KMS-11 (cell line): ENCODE measurements around the gene CACNA1G.

ENCODE experiments used
- H2AFZ ChIP-seq: fragments of 200-600 bp; sonication (generic); 2 replicates; pipeline ENCODE4 v1.6.1; 2016; ENCODE audit warnings: antibody characterized with exemption, mixed run types, low read depth
- H3K27ac ChIP-seq: fragments of 200-600 bp; sonication (generic); 2 replicates; pipeline ENCODE4 v1.6.1; 2016; ENCODE audit warnings: mild to moderate bottlenecking, mixed run types
- H3K27me3 ChIP-seq: fragments of 200-600 bp; sonication (generic); 2 replicates; pipeline ENCODE4 v1.6.1; 2017; ENCODE audit warnings: mild to moderate bottlenecking, low read depth, mixed run types, moderate library complexity; ENCODE audit not compliant: insufficient read depth
- H3K36me3 ChIP-seq: fragments of 200-600 bp; sonication (generic); 2 replicates; pipeline ENCODE4 v1.6.1; 2017; ENCODE audit warnings: mild to moderate bottlenecking, mixed run types; ENCODE audit not compliant: insufficient read depth
- H3K4me1 ChIP-seq: fragments of 200-600 bp; sonication (generic); 2 replicates; pipeline ENCODE4 v1.6.1; 2016; ENCODE audit warnings: mild to moderate bottlenecking, low read depth, mixed run types; ENCODE audit not compliant: poor library complexity, severe bottlenecking
- H3K4me2 ChIP-seq: fragments of 200-600 bp; sonication (generic); 2 replicates; pipeline ENCODE4 v1.7.0; 2016; ENCODE audit warnings: mild to moderate bottlenecking, mixed run types
- H3K4me3 ChIP-seq: fragments of 200-600 bp; sonication (generic); IDR thresholded peaks from 2 replicates; pipeline ENCODE4 v1.6.1; 2017; ENCODE audit warnings: low read depth, low read length, mixed read lengths; ENCODE audit not compliant: insufficient read depth
- H3K79me2 ChIP-seq: fragments of 200-600 bp; sonication (generic); 2 replicates; pipeline ENCODE4 v1.6.1; 2016; ENCODE audit warnings: low read depth, mixed run types; ENCODE audit not compliant: insufficient read depth
- H3K9ac ChIP-seq: fragments of 200-600 bp; sonication (generic); 2 replicates; pipeline ENCODE4 v1.6.1; 2016; ENCODE audit warnings: mild to moderate bottlenecking, mixed run types
- H4K20me1 ChIP-seq: fragments of 200-600 bp; sonication (generic); 2 replicates; pipeline ENCODE4 v1.6.1; 2016; ENCODE audit warnings: mild to moderate bottlenecking, mixed run types; ENCODE audit not compliant: insufficient read depth
- TF ChIP-seq, protein P1 (sequence below): fragments of 200-600 bp; sonication (generic); conservative IDR thresholded peaks from 2 replicates; pipeline ENCODE4 v1.6.1; 2017; ENCODE audit warnings: low read depth, mild to moderate bottlenecking, antibody characterized with exemption, low read length, moderate library complexity, mixed read lengths

Gene CACNA1G

GRCh38 chr17:50571681-50572080 lies 11.2 kb downstream of the CACNA1G start:
- Histone ChIP-seq H3K79me2 (no peaks in the 10 kb centered on the region), H2AFZ (no peak overlapping the region), H3K27me3 (peaks cover 31% of the 10 kb centered on the region), H3K4me1 (no peaks in the 10 kb centered on the region), H4K20me1 (no peaks in the 10 kb centered on the region), H3K4me2 (no peak overlapping the region), H3K36me3 (no peaks in the 10 kb centered on the region), H3K4me3 (no peak overlapping the region), H3K27ac (no peak overlapping the region), H3K9ac (no peak overlapping the region)
- TF ChIP-seq, protein P1, sequence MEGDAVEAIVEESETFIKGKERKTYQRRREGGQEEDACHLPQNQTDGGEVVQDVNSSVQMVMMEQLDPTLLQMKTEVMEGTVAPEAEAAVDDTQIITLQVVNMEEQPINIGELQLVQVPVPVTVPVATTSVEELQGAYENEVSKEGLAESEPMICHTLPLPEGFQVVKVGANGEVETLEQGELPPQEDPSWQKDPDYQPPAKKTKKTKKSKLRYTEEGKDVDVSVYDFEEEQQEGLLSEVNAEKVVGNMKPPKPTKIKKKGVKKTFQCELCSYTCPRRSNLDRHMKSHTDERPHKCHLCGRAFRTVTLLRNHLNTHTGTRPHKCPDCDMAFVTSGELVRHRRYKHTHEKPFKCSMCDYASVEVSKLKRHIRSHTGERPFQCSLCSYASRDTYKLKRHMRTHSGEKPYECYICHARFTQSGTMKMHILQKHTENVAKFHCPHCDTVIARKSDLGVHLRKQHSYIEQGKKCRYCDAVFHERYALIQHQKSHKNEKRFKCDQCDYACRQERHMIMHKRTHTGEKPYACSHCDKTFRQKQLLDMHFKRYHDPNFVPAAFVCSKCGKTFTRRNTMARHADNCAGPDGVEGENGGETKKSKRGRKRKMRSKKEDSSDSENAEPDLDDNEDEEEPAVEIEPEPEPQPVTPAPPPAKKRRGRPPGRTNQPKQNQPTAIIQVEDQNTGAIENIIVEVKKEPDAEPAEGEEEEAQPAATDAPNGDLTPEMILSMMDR, result no peak

DNA sequence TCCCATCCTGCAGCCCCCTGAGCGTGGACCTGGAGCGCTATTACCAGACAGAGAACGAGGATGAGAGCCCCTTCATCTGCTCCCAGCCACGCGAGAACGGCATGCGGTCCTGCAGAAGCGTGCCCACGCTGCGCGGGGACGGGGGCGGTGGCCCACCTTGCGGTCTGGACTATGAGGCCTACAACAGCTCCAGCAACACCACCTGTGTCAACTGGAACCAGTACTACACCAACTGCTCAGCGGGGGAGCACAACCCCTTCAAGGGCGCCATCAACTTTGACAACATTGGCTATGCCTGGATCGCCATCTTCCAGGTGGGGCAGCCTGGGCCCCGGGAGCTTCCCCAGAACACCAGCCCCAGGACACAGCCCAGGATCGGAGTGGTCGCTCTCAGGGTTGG lies 12.0 kb downstream of the CACNA1G start:
- Histone ChIP-seq H3K4me1 (no peaks in the 10 kb centered on the region), H3K79me2 (no peaks in the 10 kb centered on the region), H2AFZ (no peak overlapping the region), H3K9ac (no peak overlapping the region), H3K4me2 (no peak overlapping the region), H3K36me3 (no peaks in the 10 kb centered on the region), H4K20me1 (no peaks in the 10 kb centered on the region), H3K27ac (no peak overlapping the region), H3K27me3 (peaks cover 30% of the 10 kb centered on the region), H3K4me3 (no peak overlapping the region)
- TF ChIP-seq, protein P1, result no peak

GRCh38 chr17:50573866-50574611 lies 13.5 kb downstream of the CACNA1G start:
- Histone ChIP-seq H3K27me3 (peaks cover 34% of the 10 kb centered on the region), H3K79me2 (no peaks in the 10 kb centered on the region)

GRCh38 chr17:50575581-50576210 lies 15.2 kb downstream of the CACNA1G start:
- Histone ChIP-seq H2AFZ (no peak overlapping the region), H3K36me3 (no peaks in the 10 kb centered on the region), H3K4me1 (no peaks in the 10 kb centered on the region), H3K27me3 (peaks cover 49% of the 10 kb centered on the region), H3K79me2 (no peaks in the 10 kb centered on the region), H3K27ac (no peak overlapping the region), H3K4me2 (no peak overlapping the region), H4K20me1 (no peaks in the 10 kb centered on the region), H3K9ac (no peak overlapping the region), H3K4me3 (no peak overlapping the region)
- TF ChIP-seq, protein P1, result peak; percentile 42; the same call in 1 of the 2 replicates

More at GRCh38 chr17:50573866-50574611, 13.5 kb downstream of the CACNA1G start:
- Histone ChIP-seq H3K9ac (no peak overlapping the region), H2AFZ (no peak overlapping the region), H3K27ac (no peak overlapping the region), H3K4me1 (no peaks in the 10 kb centered on the region), H3K4me3 (no peak overlapping the region), H3K36me3 (no peaks in the 10 kb centered on the region), H4K20me1 (no peaks in the 10 kb centered on the region), H3K4me2 (no peak overlapping the region)
- TF ChIP-seq, protein P1, result no peak
